PC-3 (cell line): ENCODE results near the gene SARDH. TPM values are rescaled to one million over a fixed set of nuclear protein-coding genes. Genes with fewer than 3 reads are reported as not detected.

Experiments
- ATAC-seq: fragments of 200-7000 bp; cut with Tn5 transposase; 2 replicates; pipeline ENCODE4 v1.9.1; 2020; ENCODE audit warnings: mild to moderate bottlenecking, moderate library complexity
- BruUV-seq: library from RNA; stranded (reverse); fragments of 400-500 nt; replicated peaks from 2 replicates; lab custom pipeline; 2021; lab: Mats Ljungman, UMichigan
- CTCF ChIA-PET: fragments of 300-600 bp; sonication (Branson Sonifier 250); formaldehyde crosslinking; loops from one replicate; lab custom pipeline; 2022; ENCODE audit warnings: antibody characterized with exemption; lab: Charles Lee
- POLR2A ChIA-PET: fragments of 300-600 bp; sonication (Branson Sonifier 250); formaldehyde crosslinking; loops from one replicate; lab custom pipeline; 2022; ENCODE audit warnings: antibody characterized with exemption; ENCODE audit not compliant: unreplicated experiment; lab: Charles Lee
- DNase-seq: peaks from one replicate; pipeline ENCODE4 v3.0.0-alpha.2; 2015
- H2AFZ ChIP-seq: fragments of 300-600 bp; sonication (generic); 2 replicates; pipeline ENCODE4 v1.6.0; 2016; ENCODE audit warnings: antibody characterized with exemption, low read length
- H3F3A ChIP-seq: fragments of 300-600 bp; sonication (generic); one replicate; pipeline ENCODE4 v1.6.0; 2017; ENCODE audit warnings: antibody characterized with exemption, low read length, control low read depth, mild to moderate bottlenecking; ENCODE audit not compliant: unreplicated experiment
- H3K27ac ChIP-seq: fragments of 300-600 bp; sonication (generic); 2 replicates; pipeline ENCODE4 v1.5.1; 2016; ENCODE audit warnings: mild to moderate bottlenecking, low read length
- H3K27me3 ChIP-seq: fragments of 300-600 bp; sonication (generic); 2 replicates; pipeline ENCODE4 v1.6.1; 2016; ENCODE audit warnings: low read length, mixed read lengths
- H3K36me3 ChIP-seq: fragments of 300-600 bp; sonication (generic); 2 replicates; pipeline ENCODE4 v1.6.1; 2016; ENCODE audit warnings: low read depth, mixed run types, low read length, mixed read lengths
- H3K4me1 ChIP-seq: fragments of 300-600 bp; sonication (generic); 2 replicates; pipeline ENCODE4 v1.5.1; 2016; ENCODE audit warnings: low read length; ENCODE audit not compliant: insufficient read depth
- H3K4me2 ChIP-seq: fragments of 300-600 bp; sonication (generic); 2 replicates; pipeline ENCODE4 v1.6.0; 2016; ENCODE audit warnings: low read length
- H3K4me3 ChIP-seq: fragments of 300-600 bp; sonication (generic); 2 replicates; pipeline ENCODE4 v1.5.1; 2016; ENCODE audit warnings: mild to moderate bottlenecking, low read length, mixed read lengths
- H3K79me2 ChIP-seq: fragments of 300-600 bp; sonication (generic); 2 replicates; pipeline ENCODE4 v1.6.1; 2017; ENCODE audit warnings: low read length, mixed read lengths
- H3K9ac ChIP-seq: fragments of 300-600 bp; sonication (generic); 2 replicates; pipeline ENCODE4 v1.6.0; 2016; ENCODE audit warnings: mild to moderate bottlenecking, low read length
- H3K9me2 ChIP-seq: fragments of 300-600 bp; sonication (generic); replicated peaks from 2 replicates; pipeline ENCODE4 v1.6.1; 2016; ENCODE audit warnings: mixed run types, low read length, mixed read lengths
- H3K9me3 ChIP-seq: fragments of 300-600 bp; sonication (generic); 2 replicates; pipeline ENCODE4 v1.6.1; 2016; ENCODE audit warnings: low read length, mixed read lengths
- H4K20me1 ChIP-seq: fragments of 300-600 bp; sonication (generic); 2 replicates; pipeline ENCODE4 v1.6.1; 2016; ENCODE audit warnings: low read length, mixed read lengths
- EZH2 ChIP-seq: fragments of 300-600 bp; sonication (generic); IDR thresholded peaks from one replicate; pipeline ENCODE4 v1.6.1; 2017; ENCODE audit warnings: antibody characterized with exemption, mild to moderate bottlenecking, low read length; ENCODE audit not compliant: unreplicated experiment
- EZH2phosphoT487 ChIP-seq: fragments of 300-600 bp; sonication (generic); IDR thresholded peaks from 2 replicates; pipeline ENCODE4 v1.6.1; 2018; ENCODE audit warnings: mild to moderate bottlenecking, antibody characterized with exemption, low read length, borderline replicate concordance
- intact Hi-C: fragments of 100-400 bp; cut with micrococcal nuclease; formaldehyde crosslinking; loops from 2 replicates; pipeline ENCODE4 v1.9.0; 2023
- total RNA-seq: library from RNA; depleted of rRNA; stranded (reverse); fragments of >200 nt; gene quantifications from 2 replicates; pipeline ENCODE4 v1.2.3, GENCODE V29; 2014
- TF ChIP-seq, protein P1 (sequence below): fragments of 300-600 bp; sonication (generic); conservative IDR thresholded peaks from 2 replicates; pipeline ENCODE4 v1.5.1; 2017; ENCODE audit warnings: antibody characterized with exemption, low read depth, mild to moderate bottlenecking, low read length

Gene SARDH
- total RNA-seq, 1 experiment from 2014 or later, result 3.4 TPM

DNA sequence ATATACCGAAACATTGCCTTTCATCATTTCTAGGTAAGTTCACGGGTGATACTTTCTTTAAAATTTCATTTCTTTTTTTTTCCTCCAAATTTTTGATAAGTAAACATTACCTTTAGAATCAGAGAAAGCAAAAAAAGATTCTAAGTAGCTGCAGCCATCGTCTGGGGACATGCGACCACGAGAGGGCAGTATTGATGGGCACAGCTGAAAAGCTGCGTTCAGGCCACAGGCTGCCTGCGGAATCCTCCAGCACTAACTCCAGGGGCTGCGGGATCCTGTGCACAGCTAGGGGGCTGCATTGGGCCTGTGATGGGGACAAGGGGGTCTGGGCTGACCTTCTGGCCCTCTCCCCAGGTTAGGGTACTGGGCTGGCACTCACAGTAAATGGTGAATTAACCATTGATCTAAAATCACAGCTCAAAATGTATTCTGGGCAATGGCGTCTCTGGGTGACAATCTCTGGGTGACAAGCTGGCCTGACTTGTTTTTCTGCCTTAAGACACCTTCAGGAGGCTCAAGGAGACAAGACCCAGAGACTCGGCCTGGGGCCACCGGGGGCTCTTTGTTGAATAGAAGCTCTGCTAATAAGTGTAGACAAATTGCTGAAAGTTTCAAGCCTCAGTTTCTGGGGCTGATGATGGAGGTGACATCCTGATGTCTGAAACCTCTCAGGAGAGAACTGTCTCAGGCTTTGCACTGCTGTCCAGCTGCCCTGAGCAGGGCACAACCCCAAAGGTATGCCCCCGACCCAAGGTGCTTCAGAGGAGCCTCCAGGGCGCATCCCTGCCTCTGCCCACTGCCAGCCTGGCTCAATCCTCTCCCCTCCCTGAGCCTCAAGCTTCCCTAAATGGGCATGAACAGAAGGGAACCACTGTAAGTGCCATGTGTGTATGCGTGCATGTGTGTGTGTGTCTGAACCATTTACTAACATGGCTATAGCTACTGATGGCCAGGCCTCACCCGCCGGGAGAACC is 44.3 kb upstream of the SARDH start:
- DNase-seq (peak; percentile 64), ATAC-seq (peak; percentile 74)
- Histone ChIP-seq H2AFZ (no peak overlapping the region), H3K27ac (no peak overlapping the region), H3K4me1 (no peaks in the 10 kb centered on the region), H3K36me3 (no peaks in the 10 kb centered on the region), H3K9me2 (no peaks in the 10 kb centered on the region), H3F3A (no peaks in the 10 kb centered on the region), H3K9me3 (no peaks in the 10 kb centered on the region), H4K20me1 (no peaks in the 10 kb centered on the region), H3K9ac (no peak overlapping the region), H3K79me2 (no peaks in the 10 kb centered on the region), H3K4me2 (no peak overlapping the region), H3K4me3 (no peak overlapping the region), H3K27me3 (no peaks in the 10 kb centered on the region)
- no TSS peak for BruUV-seq
- ChIA-PET CTCF (interaction anchor here (0.7 to 1.2 kb wide), 4 partner anchors 9 to 211 kb away, joined by 3 to 11 read pairs (median 4); no protein-coding TSS in a partner anchor), POLR2A (no interaction called here)
- intact Hi-C loops, result loop anchor here (1.0 kb wide), 1 partner anchor 212 kb away; no protein-coding TSS in a partner anchor
- no peak for TF ChIP-seq EZH2
- TF ChIP-seq, protein P1, sequence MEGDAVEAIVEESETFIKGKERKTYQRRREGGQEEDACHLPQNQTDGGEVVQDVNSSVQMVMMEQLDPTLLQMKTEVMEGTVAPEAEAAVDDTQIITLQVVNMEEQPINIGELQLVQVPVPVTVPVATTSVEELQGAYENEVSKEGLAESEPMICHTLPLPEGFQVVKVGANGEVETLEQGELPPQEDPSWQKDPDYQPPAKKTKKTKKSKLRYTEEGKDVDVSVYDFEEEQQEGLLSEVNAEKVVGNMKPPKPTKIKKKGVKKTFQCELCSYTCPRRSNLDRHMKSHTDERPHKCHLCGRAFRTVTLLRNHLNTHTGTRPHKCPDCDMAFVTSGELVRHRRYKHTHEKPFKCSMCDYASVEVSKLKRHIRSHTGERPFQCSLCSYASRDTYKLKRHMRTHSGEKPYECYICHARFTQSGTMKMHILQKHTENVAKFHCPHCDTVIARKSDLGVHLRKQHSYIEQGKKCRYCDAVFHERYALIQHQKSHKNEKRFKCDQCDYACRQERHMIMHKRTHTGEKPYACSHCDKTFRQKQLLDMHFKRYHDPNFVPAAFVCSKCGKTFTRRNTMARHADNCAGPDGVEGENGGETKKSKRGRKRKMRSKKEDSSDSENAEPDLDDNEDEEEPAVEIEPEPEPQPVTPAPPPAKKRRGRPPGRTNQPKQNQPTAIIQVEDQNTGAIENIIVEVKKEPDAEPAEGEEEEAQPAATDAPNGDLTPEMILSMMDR, result peak; percentile 77

DNA sequence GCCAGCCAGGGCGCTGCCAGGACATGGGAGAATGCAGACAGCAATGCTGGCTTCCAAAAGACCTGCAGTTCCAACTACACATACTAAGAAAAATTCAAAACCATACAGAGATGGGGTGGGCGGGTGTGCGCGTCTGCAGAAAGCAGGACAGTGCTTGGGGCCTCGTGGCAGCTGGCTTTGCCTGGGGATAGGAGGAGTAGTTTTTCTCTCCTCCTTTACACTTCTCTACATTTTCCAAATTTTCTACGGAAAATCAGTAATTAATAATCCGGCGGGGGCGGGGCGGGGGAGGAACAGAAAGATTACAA is 43.6 kb upstream of the SARDH start:
- H4K20me1 ChIP-seq, result no peaks in the 10 kb centered on the region
- TF ChIP-seq EZH2, result no peak
- TF ChIP-seq, protein P1, result no peak
- no peak for TF ChIP-seq EZH2phosphoT487
- no peaks in the 10 kb centered on the region for H3K36me3 ChIP-seq
- BruUV-seq, result no TSS peak
- H3K79me2 ChIP-seq, result no peaks in the 10 kb centered on the region
- H3K27ac ChIP-seq, result no peak overlapping the region
- no peaks in the 10 kb centered on the region for H3K9me2 ChIP-seq
- no peak overlapping the region for H2AFZ ChIP-seq
- no peak overlapping the region for H3K4me2 ChIP-seq
- ChIA-PET CTCF (interaction anchor here (0.7 to 1.2 kb wide), 3 partner anchors 94 to 212 kb away, joined by 4 to 11 read pairs (median 5); no protein-coding TSS in a partner anchor), POLR2A (no interaction called here)
- H3F3A ChIP-seq, result no peaks in the 10 kb centered on the region
- DNase-seq, result no peak
- H3K4me3 ChIP-seq, result no peak overlapping the region
- no peaks in the 10 kb centered on the region for H3K9me3 ChIP-seq
- H3K4me1 ChIP-seq, result no peaks in the 10 kb centered on the region
- no peaks in the 10 kb centered on the region for H3K27me3 ChIP-seq
- intact Hi-C loops, result loop anchor here (1.0 kb wide), 1 partner anchor 213 kb away; no protein-coding TSS in a partner anchor
- no peak overlapping the region for H3K9ac ChIP-seq
- no peak for ATAC-seq
